Smooth muscle cell of the brain vasculature (primary cell): ENCODE results near the gene ARRB1.
A peak's percentile ranks its signal among the peaks of the same experiment; 100 is the strongest.

Source experiments
- DNase-seq: peaks from one replicate; pipeline ENCODE4 v3.0.0-alpha.2; 2012; ENCODE audit warnings: low read depth, low spot score

The ARRB1 gene

GRCh38 chr11:75301601-75302345 lies 49.7 kb downstream of the ARRB1 start:
- DNase-seq = no peak

- DNase-seq = no peak
Measured at GRCh38 chr11:75301131-75301530, 50.3 kb downstream of the ARRB1 start.

GRCh38 chr11:75298976-75299260 lies 52.5 kb downstream of the ARRB1 start:
- DNase-seq = no peak

- DNase-seq = no peak
Measured at GRCh38 chr11:75298191-75298975, 53.1 kb downstream of the ARRB1 start.

- no peak for DNase-seq
Measured at GRCh38 chr11:75293903-75294302, 57.6 kb downstream of the ARRB1 start.

- DNase-seq = no peak
Measured at GRCh38 chr11:75292943-75293342, 58.5 kb downstream of the ARRB1 start.

DNA sequence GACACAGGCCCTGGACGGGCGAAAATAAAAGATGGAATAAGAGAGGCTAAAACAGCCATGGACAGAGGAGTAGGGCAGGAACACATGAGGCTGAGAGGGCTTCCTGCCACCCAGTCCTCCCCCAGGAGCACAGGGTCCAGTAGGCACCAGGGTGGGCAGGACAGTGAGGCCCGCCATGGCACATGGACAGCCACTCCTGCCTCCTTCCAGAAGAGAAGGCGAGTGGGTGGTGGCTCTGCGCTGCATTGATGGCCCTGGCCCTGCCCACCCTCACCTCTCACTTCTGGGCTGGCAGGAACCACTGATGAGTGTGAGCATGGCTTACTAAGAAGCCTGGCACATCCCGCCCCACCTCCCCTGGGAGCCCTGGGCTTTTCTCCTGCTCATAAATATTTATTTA lies 59.7 kb downstream of the ARRB1 start:
- no peak for DNase-seq

GRCh38 chr11:75289919-75290318 lies 61.5 kb downstream of the ARRB1 start:
- no peak for DNase-seq

DNA sequence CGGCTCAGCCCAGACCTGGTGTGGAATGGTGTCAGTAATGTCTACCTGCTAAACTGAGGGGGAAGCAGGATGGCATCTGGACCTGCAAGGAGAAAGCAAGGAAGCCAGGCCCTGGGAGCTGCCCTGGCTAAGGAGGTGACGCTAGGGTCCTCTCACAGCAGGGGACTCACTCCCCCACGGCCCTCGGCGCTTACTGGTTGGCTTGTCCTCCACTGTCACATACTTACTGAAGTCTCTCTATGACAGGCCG lies 62.0 kb downstream of the ARRB1 start:
- no peak for DNase-seq

- no peak for DNase-seq
Measured at GRCh38 chr11:75287579-75287978, 63.9 kb downstream of the ARRB1 start.

- DNase-seq = no peak
Measured at GRCh38 chr11:75286826-75287465, 64.5 kb downstream of the ARRB1 start.

DNA sequence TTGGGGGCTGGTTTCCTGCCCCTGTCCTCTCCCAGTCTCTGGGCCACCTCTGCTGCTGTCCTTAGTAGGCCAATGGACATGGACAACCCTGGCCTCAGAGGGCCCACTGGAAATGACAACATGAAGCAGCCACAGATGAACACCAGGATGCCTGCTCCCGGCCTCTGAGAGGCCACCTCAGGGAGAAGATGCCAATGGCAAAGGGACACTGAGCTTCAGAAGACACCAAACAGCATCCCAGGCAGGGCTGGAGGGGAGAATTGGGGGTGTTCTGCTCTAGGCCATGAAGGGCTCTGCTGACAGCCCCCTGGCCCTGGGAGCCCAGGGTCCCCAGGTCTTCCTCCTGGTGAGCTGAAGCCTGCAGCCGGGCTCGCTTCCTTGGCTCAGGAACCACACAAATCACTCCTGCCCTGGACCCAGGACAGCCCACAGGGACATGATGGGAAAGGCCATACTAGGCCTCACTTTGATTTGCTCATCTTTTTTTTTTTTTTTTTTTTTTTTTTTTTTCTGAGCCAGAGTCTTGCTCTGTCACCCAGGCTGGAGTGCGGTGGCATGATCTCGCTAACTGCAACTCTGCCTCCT lies 65.6 kb downstream of the ARRB1 start:
- DNase-seq = no peak

GRCh38 chr11:75283391-75283931 lies 68.0 kb downstream of the ARRB1 start:
- DNase-seq = no peak

- no peak for DNase-seq
Measured at GRCh38 chr11:75281469-75282095, 69.9 kb downstream of the ARRB1 start.

DNA sequence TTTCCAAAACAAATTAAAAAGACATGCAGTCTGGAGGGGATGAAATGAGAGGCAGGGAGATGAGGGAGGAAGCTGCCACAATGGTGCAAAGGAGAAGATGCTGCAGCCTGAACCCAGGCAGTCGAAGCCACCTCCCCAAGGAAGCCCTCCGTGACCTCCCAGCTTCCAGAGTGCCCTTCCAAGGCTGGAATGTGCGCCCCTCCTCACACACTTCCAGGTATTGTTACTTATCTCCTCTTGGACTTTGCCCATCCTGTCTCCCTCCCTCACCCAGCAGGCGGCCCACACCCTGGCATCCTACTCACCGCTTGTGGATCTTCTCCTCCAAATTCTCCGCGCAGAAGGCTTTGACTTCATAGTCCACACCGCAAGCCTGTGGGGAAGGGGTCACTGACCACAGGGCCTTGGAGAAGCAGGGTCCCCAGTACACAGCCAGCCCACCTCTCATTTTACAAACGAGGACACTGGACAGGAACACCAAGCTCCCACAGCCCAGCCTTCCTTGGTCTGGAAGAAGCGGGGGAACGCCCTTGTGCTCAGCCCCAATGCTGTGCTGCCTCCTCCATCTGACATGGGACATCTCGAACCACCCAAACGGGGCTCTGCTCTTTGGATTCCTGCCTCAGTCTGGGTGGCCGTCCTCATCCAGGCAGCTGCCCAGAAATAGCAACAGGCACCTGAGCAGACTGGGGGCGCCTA lies 70.5 kb downstream of the ARRB1 start:
- DNase-seq = no peak

DNA sequence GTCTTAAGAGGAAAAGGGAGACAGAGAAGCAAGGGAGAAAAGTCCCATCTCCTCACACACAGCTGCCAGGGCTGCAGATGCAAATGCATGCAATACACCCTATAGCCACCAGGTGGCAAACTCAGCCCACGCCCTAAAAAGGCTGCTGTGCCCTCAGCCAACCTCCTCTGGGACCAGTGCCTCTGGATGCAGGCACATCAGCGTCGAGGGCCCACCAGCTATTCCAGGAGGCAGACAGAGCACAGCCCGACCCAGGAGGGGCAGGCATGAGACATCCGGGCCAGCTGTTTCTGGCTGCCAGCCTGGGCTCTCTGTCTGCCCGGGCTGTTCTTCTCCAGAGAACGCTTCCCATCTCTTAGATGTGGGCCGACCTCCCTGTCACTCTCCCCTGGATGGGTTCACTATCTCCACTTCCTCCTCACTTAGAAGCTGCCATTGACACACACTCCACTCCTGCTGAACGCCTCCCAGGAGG lies 71.2 kb downstream of the ARRB1 start:
- DNase-seq = peak; percentile 33

DNA sequence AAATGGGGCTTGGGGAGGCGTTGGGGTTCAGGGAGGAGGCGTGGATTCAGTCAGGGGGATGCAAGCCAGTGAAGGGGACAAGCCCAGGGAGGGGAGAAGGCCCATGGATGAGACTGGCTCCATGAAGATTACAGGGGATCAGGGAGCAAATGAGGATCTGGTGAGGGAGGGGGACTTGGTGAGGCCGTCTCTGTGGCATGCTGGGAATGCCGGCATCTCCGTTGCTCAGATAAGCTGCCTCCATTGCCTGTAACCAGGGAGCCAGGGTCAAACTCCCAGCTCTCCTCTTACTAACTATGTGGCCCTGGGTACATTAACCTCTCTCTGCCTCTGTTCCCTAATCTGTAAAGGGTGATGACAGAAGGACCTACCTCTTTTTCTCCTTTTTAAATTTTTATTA lies 72.2 kb downstream of the ARRB1 start:
- no peak for DNase-seq

DNA sequence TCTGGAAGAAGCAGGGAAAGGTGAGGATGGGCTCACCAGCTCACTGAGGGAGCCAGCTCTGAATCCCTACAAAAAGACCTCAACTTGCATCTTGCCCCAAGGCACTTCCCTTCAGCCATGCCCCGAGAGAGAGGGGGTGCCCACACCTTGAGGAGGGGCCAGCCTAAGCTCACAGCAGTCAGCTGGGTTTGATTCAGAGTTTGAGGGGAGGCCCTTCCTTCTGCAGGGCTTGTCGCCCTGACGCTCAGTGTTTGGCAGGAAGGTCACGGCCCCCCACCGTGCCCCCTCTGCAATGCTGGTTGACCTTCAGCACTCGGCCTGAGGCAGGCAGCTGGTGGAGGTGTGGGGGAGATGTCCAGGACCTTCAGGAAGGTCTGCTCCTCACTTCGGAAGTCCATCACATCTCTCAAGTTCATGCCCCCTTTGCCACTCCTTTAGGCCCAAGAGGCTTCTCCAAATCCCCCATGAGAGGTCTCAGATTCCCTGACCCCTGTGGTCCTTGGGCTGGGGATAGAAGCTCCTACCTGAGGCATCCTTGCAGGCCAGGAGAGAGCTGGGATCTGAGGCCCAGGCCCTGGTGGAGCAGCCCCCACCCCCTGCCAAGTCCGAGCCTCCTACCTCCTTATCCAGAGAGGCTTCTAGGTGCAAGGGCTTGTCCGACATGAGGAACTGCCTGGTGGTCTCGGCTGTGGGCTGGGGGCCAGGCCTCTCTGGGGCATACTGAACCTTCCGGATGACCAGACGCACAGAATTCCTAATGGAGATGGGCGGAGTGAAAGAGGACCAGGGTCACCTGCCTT lies 73.3 kb downstream of the ARRB1 start:
- DNase-seq = no peak

GRCh38 chr11:75277211-75277805 lies 74.2 kb downstream of the ARRB1 start:
- DNase-seq = no peak

DNA sequence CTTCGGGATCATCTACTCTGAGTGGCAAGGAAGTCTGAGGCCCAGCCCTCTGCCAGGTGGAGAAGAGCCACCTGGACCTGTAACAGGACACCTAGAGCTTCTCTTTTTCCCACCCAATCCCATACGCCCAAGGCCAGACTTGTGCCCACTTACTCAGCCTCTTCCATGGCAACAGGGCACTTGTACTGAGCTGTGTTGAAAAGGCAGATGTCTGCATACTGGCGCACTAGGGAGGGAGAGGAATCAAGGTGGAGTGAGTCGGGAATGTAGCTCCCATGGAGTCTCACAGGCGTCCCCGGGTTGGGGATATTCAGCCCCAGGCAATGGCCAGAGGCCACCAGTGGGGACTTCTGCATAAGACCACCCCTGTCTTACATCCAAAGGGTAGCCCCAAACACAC lies 74.8 kb downstream of the ARRB1 start:
- DNase-seq = no peak
